ENCODE results near the gene DRD5.
"Not testable (repeated sequence)": the region's sequence is repeated elsewhere in the genome, so short reads cannot be mapped to it uniquely, and the experiment has no call there.

GRCh38 chr4:9732256-9732655 is 49.2 kb upstream of the DRD5 start:
- not testable (repeated sequence) for TF ChIP-seq CTCF (IDR thresholded peaks at IDR 0.05; ENCODE audit: low read length); EZH2 (IDR thresholded peaks at IDR 0.05; ENCODE audit: borderline replicate concordance, low read length)

Data from OCI-LY1 (cell line).